ENCODE data around the gene CD55.

The CD55 gene

GRCh38 chr1:207366022-207366421 lies 44.5 kb downstream of the CD55 start:
- H3K27ac ChIP-seq (ENCODE audit: low read length), result no peak overlapping the region
- TF ChIP-seq CTCF (IDR thresholded peaks at IDR 0.05; ENCODE audit: low read depth, low read length) (no peak), EZH2phosphoT487 (IDR thresholded peaks at IDR 0.05; ENCODE audit: low read depth) (no peak)

DNA sequence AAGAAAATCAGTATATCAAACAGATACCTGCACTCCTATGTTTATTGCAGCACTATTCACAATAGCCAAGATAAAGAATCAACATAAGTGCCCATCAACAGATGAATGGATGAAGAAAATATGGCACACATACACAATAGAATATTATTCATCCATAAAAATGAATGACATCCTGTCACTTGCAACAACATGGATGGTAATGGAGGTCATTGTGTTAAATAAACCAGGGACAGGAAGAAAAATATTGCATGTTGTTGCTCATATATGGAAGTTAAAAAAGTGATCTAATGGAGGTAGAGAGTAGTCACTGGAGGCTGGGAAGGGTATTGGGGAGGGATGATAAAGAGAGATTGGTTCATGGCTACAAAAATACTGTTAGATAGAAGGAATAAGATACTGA lies 67.2 kb downstream of the CD55 start:
- Histone ChIP-seq H3K4me1 (ENCODE audit: low read length) (no peaks in the 10 kb centered on the region), H3K4me3 (ENCODE audit: low read length) (no peak overlapping the region)
- TF ChIP-seq EZH2phosphoT487 (IDR thresholded peaks at IDR 0.05; ENCODE audit: low read depth) (no peak), CTCF (IDR thresholded peaks at IDR 0.05; ENCODE audit: low read depth, low read length) (no peak)

More at GRCh38 chr1:207366022-207366421, 44.5 kb downstream of the CD55 start:
- no peaks in the 10 kb centered on the region for H4K20me1 ChIP-seq (ENCODE audit: insufficient read depth, low read length)
- H3K4me1 ChIP-seq (ENCODE audit: low read length), result no peaks in the 10 kb centered on the region
- no peak overlapping the region for H3K4me3 ChIP-seq (ENCODE audit: low read length)
- H3K4me2 ChIP-seq (ENCODE audit: low read length), result no peak overlapping the region
- H3K9ac ChIP-seq (ENCODE audit: low read length), result no peak overlapping the region
- peaks cover 4% of the 10 kb centered on the region for H3K36me3 ChIP-seq (replicated peaks; ENCODE audit: low read depth, low read length)
- no peaks in the 10 kb centered on the region for H3K79me2 ChIP-seq (ENCODE audit: low read length)
- no peaks in the 10 kb centered on the region for H3K9me3 ChIP-seq (ENCODE audit: insufficient read depth, low read length)
- no peak overlapping the region for H2AFZ ChIP-seq (ENCODE audit: low read depth, low read length)
- H3K27me3 ChIP-seq (ENCODE audit: low read depth, low read length), result no peaks in the 10 kb centered on the region

GRCh38 chr1:207389728-207390464 lies 68.4 kb downstream of the CD55 start:
- Histone ChIP-seq H3K79me2 (ENCODE audit: low read length) (no peaks in the 10 kb centered on the region), H3K4me3 (ENCODE audit: low read length) (no peak overlapping the region), H3K36me3 (replicated peaks; ENCODE audit: low read depth, low read length) (no peaks in the 10 kb centered on the region), H3K4me1 (ENCODE audit: low read length) (no peaks in the 10 kb centered on the region), H4K20me1 (ENCODE audit: insufficient read depth, low read length) (no peaks in the 10 kb centered on the region), H3K9ac (ENCODE audit: low read length) (no peak overlapping the region), H2AFZ (ENCODE audit: low read depth, low read length) (no peak overlapping the region), H3K27me3 (ENCODE audit: low read depth, low read length) (no peaks in the 10 kb centered on the region), H3K9me3 (ENCODE audit: insufficient read depth, low read length) (no peaks in the 10 kb centered on the region), H3K27ac (ENCODE audit: low read length) (no peak overlapping the region), H3K4me2 (ENCODE audit: low read length) (no peak overlapping the region)
- TF ChIP-seq EZH2phosphoT487 (IDR thresholded peaks at IDR 0.05; ENCODE audit: low read depth), result no peak
- TF ChIP-seq CTCF (IDR thresholded peaks at IDR 0.05; ENCODE audit: low read depth, low read length), result no peak

More for the DNA sequence above, 67.2 kb downstream of the CD55 start:
- no peaks in the 10 kb centered on the region for H3K79me2 ChIP-seq (ENCODE audit: low read length)
- H2AFZ ChIP-seq (ENCODE audit: low read depth, low read length), result no peak overlapping the region
- no peak overlapping the region for H3K9ac ChIP-seq (ENCODE audit: low read length)
- H3K9me3 ChIP-seq (ENCODE audit: insufficient read depth, low read length), result no peaks in the 10 kb centered on the region
- no peaks in the 10 kb centered on the region for H3K27me3 ChIP-seq (ENCODE audit: low read depth, low read length)
- no peak overlapping the region for H3K4me2 ChIP-seq (ENCODE audit: low read length)
- no peaks in the 10 kb centered on the region for H3K36me3 ChIP-seq (replicated peaks; ENCODE audit: low read depth, low read length)
- H3K27ac ChIP-seq (ENCODE audit: low read length), result no peak overlapping the region
- H4K20me1 ChIP-seq (ENCODE audit: insufficient read depth, low read length), result no peaks in the 10 kb centered on the region

DNA sequence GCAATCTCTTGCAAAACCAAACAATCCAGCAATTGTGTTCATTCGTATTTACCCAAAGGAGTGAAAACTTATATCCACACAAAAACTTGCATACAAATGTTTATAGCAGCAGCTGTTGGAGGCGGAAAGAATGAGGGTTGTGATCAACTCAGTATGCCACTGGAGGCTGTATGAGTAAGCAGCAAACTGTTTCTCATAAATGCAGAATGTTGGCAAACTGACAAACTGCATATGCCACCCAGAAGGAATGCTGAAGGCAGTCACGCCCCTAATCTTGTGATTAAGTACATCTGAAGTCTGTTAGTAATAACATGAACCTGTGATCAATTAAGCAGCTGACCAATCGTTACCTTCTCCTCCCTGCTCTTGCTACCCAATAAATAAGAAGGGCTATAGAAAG lies 72.1 kb downstream of the CD55 start:
- Histone ChIP-seq H3K79me2 (ENCODE audit: low read length) (no peaks in the 10 kb centered on the region), H3K36me3 (replicated peaks; ENCODE audit: low read depth, low read length) (no peaks in the 10 kb centered on the region), H3K27me3 (ENCODE audit: low read depth, low read length) (no peaks in the 10 kb centered on the region), H3K4me2 (ENCODE audit: low read length) (no peak overlapping the region), H3K9ac (ENCODE audit: low read length) (no peak overlapping the region), H2AFZ (ENCODE audit: low read depth, low read length) (no peak overlapping the region), H3K4me1 (ENCODE audit: low read length) (0 out of 2 replicates have a peak, but pooled peaks cover 5% of the 10 kb centered on the region), H4K20me1 (ENCODE audit: insufficient read depth, low read length) (no peaks in the 10 kb centered on the region), H3K4me3 (ENCODE audit: low read length) (no peak overlapping the region), H3K9me3 (ENCODE audit: insufficient read depth, low read length) (no peaks in the 10 kb centered on the region), H3K27ac (ENCODE audit: low read length) (no peak overlapping the region)
- TF ChIP-seq CTCF (IDR thresholded peaks at IDR 0.05; ENCODE audit: low read depth, low read length) (no peak), EZH2phosphoT487 (IDR thresholded peaks at IDR 0.05; ENCODE audit: low read depth) (no peak)

Data from OCI-LY3 (cell line).